ENCODE data around the gene OR2T8.

OR2T8 gene

GRCh38 chr1:247961791-247962190 lies 41.7 kb downstream of the OR2T8 start:
- no peak for DNase-seq (ENCODE audit: low spot score)

DNA sequence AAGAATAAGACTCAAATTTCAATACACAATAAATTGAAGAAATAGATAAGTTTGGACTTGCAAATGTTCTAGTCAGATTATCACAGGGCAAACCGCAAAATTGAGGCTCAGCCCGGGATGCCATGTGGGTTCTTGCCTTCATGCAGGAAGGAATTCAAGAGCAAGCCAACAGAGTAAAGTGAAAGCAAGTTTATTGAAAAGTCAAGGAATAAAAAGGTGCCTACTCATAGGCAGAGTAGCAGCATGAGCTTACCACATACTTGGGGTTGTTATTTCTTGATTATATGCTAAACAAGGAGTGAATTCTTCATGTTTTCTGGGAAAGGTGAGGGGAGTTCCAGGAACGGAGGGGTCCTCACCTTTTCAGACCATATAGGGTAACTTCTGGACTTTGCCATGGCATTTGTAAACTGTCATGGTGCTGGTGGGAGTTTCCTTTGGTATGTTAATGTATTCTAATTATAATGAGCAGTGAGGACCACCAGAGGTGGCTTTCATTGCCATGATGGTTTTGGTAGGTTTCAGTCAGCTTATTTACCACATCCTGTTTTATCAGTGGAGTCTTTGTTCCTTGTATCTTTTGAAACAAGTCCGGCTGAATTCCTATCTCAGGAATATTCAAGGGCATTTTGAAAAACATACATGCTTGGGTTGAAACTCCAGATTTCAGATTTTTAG lies 43.0 kb downstream of the OR2T8 start:
- DNase-seq (ENCODE audit: low spot score), result no peak

- no peak for DNase-seq (ENCODE audit: low spot score)
These were observed 44.9 kb downstream of the OR2T8 start, which contains the start of gene OR2AK2 for GRCh38 chr1:247964933-247965332. TSS of gene OR2AK2 (plus strand) at chr1:247965233. CDS start at chr1:247965377, 144 bp downstream.

DNA sequence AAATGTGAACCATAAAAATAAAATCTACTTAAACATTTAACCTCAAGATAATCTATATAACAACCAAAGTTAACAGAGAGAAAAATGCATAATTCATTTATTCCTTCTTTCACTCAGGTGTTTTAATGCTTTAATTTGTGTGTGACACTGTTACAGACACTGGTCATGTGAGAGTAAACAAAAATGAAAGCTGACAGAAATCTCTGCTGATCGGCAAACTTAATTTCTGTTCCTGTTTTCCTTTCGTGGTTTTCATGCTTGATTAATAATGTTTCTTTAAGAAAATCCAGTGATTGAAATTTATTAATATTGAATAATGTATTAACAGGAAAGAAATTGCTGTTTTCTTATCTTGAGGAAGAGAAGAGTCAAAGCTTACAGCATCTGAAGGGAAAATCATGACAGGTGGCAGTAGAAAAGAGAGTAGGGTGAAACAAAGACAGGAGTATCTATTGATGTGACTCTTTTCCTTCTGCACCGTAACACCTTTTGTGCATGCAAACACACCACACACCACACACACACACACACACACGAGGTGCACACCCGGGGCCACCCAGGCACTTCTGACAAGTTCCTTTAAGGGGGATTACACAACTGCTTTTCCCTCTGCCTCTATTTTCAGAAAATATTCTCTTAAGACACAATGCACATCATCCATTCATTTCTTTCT lies 46.6 kb downstream of the OR2T8 start:
- no peak for DNase-seq (ENCODE audit: low spot score)

Data from HuH-7.5 (cell line).